K562 (cell line): Measurements from ENCODE around the gene EPN3. TPM values are rescaled to one million over a fixed set of nuclear protein-coding genes. Genes with fewer than 3 reads are reported as not detected.

Experiments
- ATAC-seq: fragments of 200-7000 bp; cut with Tn5 transposase; 3 replicates; pipeline ENCODE4 v1.9.1; 2020; ENCODE audit warnings: moderate library complexity
- BruUV-seq: library from RNA; stranded (reverse); fragments of 400-500 nt; replicated peaks from 2 replicates; lab custom pipeline; 2021; lab: Mats Ljungman, UMichigan
- CTCF ChIA-PET: fragments of 300-600 bp; formaldehyde crosslinking; extraction: SDS; loops from one replicate; lab custom pipeline; 2021; ENCODE audit warnings: low intra/inter-chr PET ratio; lab: Yijun Ruan, JAX
- POLR2A ChIA-PET: fragments of 300-600, 350-650 bp; sonication (Branson Sonifier 250); formaldehyde crosslinking; extraction: SDS; loops from one replicate; lab custom pipeline; 2021; ENCODE audit warnings: antibody characterized with exemption, inconsistent platforms; lab: Yijun Ruan, JAX
- DNase-seq, 4 experiments: peaks; one replicate each; pipeline versions ENCODE4 v3.0.0 to v3.0.0-alpha.2; 2011 to 2018; ENCODE audit warnings: low spot score in 3 of 4, mixed read lengths in 3 of 4; ENCODE audit errors: extremely low read depth in 1 of 4
- FAIRE-seq: peaks from 2 replicates; lab custom pipeline; 2011; peaks lifted over from hg19 to GRCh38; lab: Jason Lieb, UNC
- H2AFZ ChIP-seq: 2 replicates; pipeline ENCODE4 v1.6.0; 2011; ENCODE audit warnings: low read depth, low read length, control low read depth, inconsistent platforms
- H3K27ac ChIP-seq: fragments of 200-600 bp; 3 replicates; pipeline ENCODE4 v1.8.0; 2011; ENCODE audit warnings: low read depth, mild to moderate bottlenecking, control low read depth, inconsistent platforms, low read length, moderate library complexity, mixed read lengths; ENCODE audit errors: extremely low read depth
- H3K27me3 ChIP-seq, 2 experiments: fragments of 300-600 bp in 1 of 2; 2 replicates in 1 of 2; 3 replicates in 1 of 2; pipeline versions ENCODE4 v1.6.0 to v1.8.0; 2011; ENCODE audit warnings: inconsistent platforms in 2 of 2, low read length in 2 of 2, mild to moderate bottlenecking in 1 of 2, mixed read lengths in 1 of 2, moderate library complexity in 1 of 2; ENCODE audit not compliant: control insufficient read depth in 2 of 2, insufficient read depth in 2 of 2
- H3K36me3 ChIP-seq: fragments of 300-600 bp; 3 replicates; pipeline ENCODE4 v1.8.0; 2011; ENCODE audit warnings: mild to moderate bottlenecking, low read length, inconsistent platforms; ENCODE audit not compliant: control insufficient read depth, insufficient read depth
- H3K4me1 ChIP-seq, 2 experiments: fragments of 200-600 bp in 1 of 2; replicated peaks in 1 of 2; 2 replicates in 1 of 2; 3 replicates in 1 of 2; pipeline versions ENCODE4 v1.5.1 to v1.8.0; 2011; ENCODE audit warnings: inconsistent platforms in 2 of 2, low read length in 2 of 2, mild to moderate bottlenecking in 1 of 2, mixed read lengths in 1 of 2, moderate library complexity in 1 of 2; ENCODE audit not compliant: control insufficient read depth in 2 of 2, insufficient read depth in 2 of 2
- H3K4me2 ChIP-seq: 2 replicates; pipeline ENCODE4 v1.6.1; 2011; ENCODE audit warnings: low read length, control low read depth, inconsistent platforms, mixed read lengths; ENCODE audit not compliant: insufficient read depth
- H3K4me3 ChIP-seq: fragments of 200-600 bp; sonication (generic), shearing (Covaris generic); 2 replicates; pipeline ENCODE4 v1.5.1; 2016; ENCODE audit warnings: control low read depth, inconsistent platforms
- H3K79me2 ChIP-seq: fragments of 200-600 bp; 3 replicates; pipeline ENCODE4 v1.8.0; 2011; ENCODE audit warnings: low read length, inconsistent platforms; ENCODE audit not compliant: control insufficient read depth, insufficient read depth
- H3K9ac ChIP-seq, 2 experiments: 2 replicates each; pipeline versions ENCODE4 v1.6.0 to v1.6.1; 2011; ENCODE audit warnings: low read depth in 2 of 2, low read length in 2 of 2, control low read depth in 1 of 2, inconsistent platforms in 1 of 2, mild to moderate bottlenecking in 1 of 2, mixed read lengths in 1 of 2; ENCODE audit not compliant: insufficient read depth in 1 of 2
- H3K9me1 ChIP-seq: one replicate; pipeline ENCODE4 v1.6.0; 2011; ENCODE audit warnings: inconsistent platforms, mild to moderate bottlenecking, low read length, moderate library complexity; ENCODE audit not compliant: control insufficient read depth, insufficient read depth
- H3K9me3 ChIP-seq: replicated peaks from 2 replicates; pipeline ENCODE4 v1.5.1; 2011; ENCODE audit warnings: low read depth, low read length, inconsistent platforms; ENCODE audit not compliant: control insufficient read depth, insufficient read depth
- H4K20me1 ChIP-seq: replicated peaks from 2 replicates; pipeline ENCODE4 v1.6.1; 2011; ENCODE audit warnings: low read length, inconsistent platforms, mixed read lengths; ENCODE audit not compliant: control insufficient read depth, insufficient read depth
- ATF2 ChIP-seq: sonication (generic); formaldehyde crosslinking; IDR thresholded peaks from 2 replicates; pipeline ENCODE4 v1.8.1; 2022; ENCODE audit warnings: missing genetic modification reagents
- ESRRA ChIP-seq: fragments of 450-650 bp; IDR thresholded peaks from 2 replicates; pipeline ENCODE4 v1.6.1; 2014; ENCODE audit warnings: low read depth, mild to moderate bottlenecking, moderate library complexity, borderline replicate concordance
- ETV5 ChIP-seq: sonication (generic); formaldehyde crosslinking; IDR thresholded peaks from 2 replicates; pipeline ENCODE4 v1.4.0; 2020; ENCODE audit warnings: low read depth, mild to moderate bottlenecking, missing genetic modification reagents
- FOXA3 ChIP-seq, 2 experiments: fragments of 450-650 bp in 1 of 2; sonication (generic) in 1 of 2; formaldehyde crosslinking; IDR thresholded peaks in 1 of 2; conservative IDR thresholded peaks in 1 of 2; 2 replicates each; pipeline versions ENCODE4 v1.4.0 to v1.8.0; 2020 to 2022; ENCODE audit warnings: mild to moderate bottlenecking in 2 of 2, missing genetic modification reagents in 1 of 2
- NFE2 ChIP-seq: IDR thresholded peaks from 2 replicates; pipeline ENCODE4 v1.6.1; 2014; ENCODE audit warnings: antibody characterized with exemption, low read depth
- RFX7 ChIP-seq: fragments of 250-450 bp; sonication (Bioruptor Pico); IDR thresholded peaks from 2 replicates; pipeline ENCODE4 v1.5.1; 2021; ENCODE audit warnings: mild to moderate bottlenecking
- SNAPC5 ChIP-seq: fragments of 250-450 bp; sonication (Bioruptor Pico); IDR thresholded peaks from 2 replicates; pipeline ENCODE4 v1.8.0; 2021; ENCODE audit warnings: moderate library complexity, mild to moderate bottlenecking, inconsistent platforms
- ZC3H8 ChIP-seq: fragments of 450-650 bp; IDR thresholded peaks from 2 replicates; pipeline ENCODE4 v1.6.1; 2017
- ZNF175 ChIP-seq: fragments of 200-800 bp; sonication (Bioruptor generic); IDR thresholded peaks from 2 replicates; pipeline ENCODE4 v1.6.1; 2016; ENCODE audit warnings: low read depth, mild to moderate bottlenecking, missing genetic modification characterization, missing compliant biosample characterization
- ZNF253 ChIP-seq: fragments of 250-450 bp; sonication (Bioruptor Pico); conservative IDR thresholded peaks from 2 replicates; pipeline ENCODE4 v1.6.1; 2021; ENCODE audit warnings: mild to moderate bottlenecking
- whole genome bisulfite sequencing: fragments of 100-300 bp; shearing (Covaris generic); methylation state at CpG from one replicate; pipeline ENCODE4 v1.1.6; 2016; ENCODE audit warnings: low coverage, mixed read lengths; ENCODE audit not compliant: insufficient coverage; ENCODE audit errors: missing lambda C conversion rate; 5-methylcytosine and 5-hydroxymethylcytosine counted together
- in situ Hi-C: fragments of 300-500 bp; cut with MboI; formaldehyde crosslinking; loops from 4 replicates; pipeline ENCODE4 v1.15.0; 2018; ENCODE audit warnings: inconsistent platforms, mixed read lengths
- intact Hi-C: fragments of 100-400 bp; cut with micrococcal nuclease; formaldehyde crosslinking; loops from 2 replicates; pipeline ENCODE4 v1.14.2; 2022
- polyA plus RNA-seq, 8 experiments: library from polyadenylated mRNA; depleted of rRNA in 4 of 8; stranded (reverse) in 5 of 8; unstranded in 3 of 8; fragments of >200 nt; fragmentation: Nextera tagmentation in 2 of 8; fragmentation: Illumina TruSeq in 1 of 8; extraction: Ambion mirVana in 2 of 8; extraction: Trizol in 1 of 8; gene quantifications; 2 replicates each; pipeline versions ENCODE4 v1.2.1 to v1.2.3, GENCODE V29; 2011 to 2014; ENCODE audit warnings: inconsistent platforms in 1 of 8, missing spikeins in 1 of 8
- total RNA-seq, 7 experiments: library from RNA; depleted of rRNA in 6 of 7; stranded (reverse); fragments of >200 nt in 6 of 7; fragmentation: Illumina TruSeq in 2 of 7; extraction: Trizol in 2 of 7; gene quantifications; 2 replicates each; pipeline versions ENCODE4 v1.2.1 to v1.2.3, GENCODE V29; 2011 to 2021; ENCODE audit warnings: low replicate concordance in 1 of 7
- TF ChIP-seq, protein P1 (sequence below): fragments of 450-650 bp; IDR thresholded peaks from 2 replicates; pipeline ENCODE4 v1.6.1; 2017; ENCODE audit warnings: antibody characterized with exemption

Gene EPN3
- total and polyA plus RNA-seq, 9 of the 15 experiments (the other 6 are each of a cell fraction or from before 2014, with no cell fraction given) = 0.16 TPM; not detected in 8

DNA sequence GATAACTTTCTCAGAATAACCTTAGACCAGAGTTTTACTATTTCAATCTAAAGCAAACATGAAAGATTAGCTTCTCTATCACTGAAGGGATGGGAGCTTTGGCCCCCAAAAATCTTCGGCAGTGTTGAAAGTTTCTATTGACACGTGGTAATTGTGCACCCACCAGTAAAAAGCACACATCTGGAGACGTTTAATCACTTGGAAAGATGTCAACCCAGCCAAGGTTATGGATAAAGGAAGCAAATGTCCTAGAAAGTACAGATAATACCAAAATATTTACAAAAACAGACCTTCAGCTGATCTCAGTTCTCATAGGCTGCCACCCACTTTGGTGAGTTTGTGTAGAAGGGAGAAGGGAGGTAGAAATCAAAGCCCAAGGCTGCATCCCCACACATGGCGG is 19.0 kb upstream of the EPN3 start:
- Histone ChIP-seq H3K9me1 (no peaks in the 10 kb centered on the region), H3K36me3 (no peaks in the 10 kb centered on the region), H3K9ac (no peak overlapping the region), H3K4me2 (no peak overlapping the region), H3K27me3 (peaks cover 14 to 38% of the 10 kb centered on the region in 2 experiments; a peak in 3 of 5 replicates), H3K79me2 (no peaks in the 10 kb centered on the region), H3K9me3 (no peaks in the 10 kb centered on the region), H3K27ac (no peak overlapping the region), H3K4me3 (no peak overlapping the region)
- intact Hi-C loops (no loop called here), in situ Hi-C loops (no loop called here)
- WGBS = 29% methylated on average over 4 of the region's 4 CpGs
- no peak for ATAC-seq
- POLR2A ChIA-PET = interaction anchor here (0.6 to 0.7 kb wide), 2 partner anchors 12 to 27 kb away, joined by 3 read pairs; no protein-coding TSS in a partner anchor
- no TSS peak for BruUV-seq
- TF ChIP-seq ETV5 (CRISPR knock-in tag) (no peak), SNAPC5 (CRISPR knock-in tag) (no peak), ZNF175 (CRISPR knock-in tag) (no peak), ATF2 (CRISPR knock-in tag) (no peak), ZNF253 (CRISPR knock-in tag) (no peak), NFE2 (no peak), FOXA3 (CRISPR knock-in tag; conservative IDR thresholded peaks at IDR 0.05 in 1 of 2, IDR thresholded peaks at IDR 0.05 in 1 of 2) (no peak), RFX7 (CRISPR knock-in tag) (no peak), ZC3H8 (no peak), ESRRA (no peak)
- TF ChIP-seq, protein P1, sequence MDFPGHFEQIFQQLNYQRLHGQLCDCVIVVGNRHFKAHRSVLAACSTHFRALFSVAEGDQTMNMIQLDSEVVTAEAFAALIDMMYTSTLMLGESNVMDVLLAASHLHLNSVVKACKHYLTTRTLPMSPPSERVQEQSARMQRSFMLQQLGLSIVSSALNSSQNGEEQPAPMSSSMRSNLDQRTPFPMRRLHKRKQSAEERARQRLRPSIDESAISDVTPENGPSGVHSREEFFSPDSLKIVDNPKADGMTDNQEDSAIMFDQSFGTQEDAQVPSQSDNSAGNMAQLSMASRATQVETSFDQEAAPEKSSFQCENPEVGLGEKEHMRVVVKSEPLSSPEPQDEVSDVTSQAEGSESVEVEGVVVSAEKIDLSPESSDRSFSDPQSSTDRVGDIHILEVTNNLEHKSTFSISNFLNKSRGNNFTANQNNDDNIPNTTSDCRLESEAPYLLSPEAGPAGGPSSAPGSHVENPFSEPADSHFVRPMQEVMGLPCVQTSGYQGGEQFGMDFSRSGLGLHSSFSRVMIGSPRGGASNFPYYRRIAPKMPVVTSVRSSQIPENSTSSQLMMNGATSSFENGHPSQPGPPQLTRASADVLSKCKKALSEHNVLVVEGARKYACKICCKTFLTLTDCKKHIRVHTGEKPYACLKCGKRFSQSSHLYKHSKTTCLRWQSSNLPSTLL = no peak
- TF ChIP-seq, all 486 proteins: peak for 0
- H2AFZ ChIP-seq = no peak overlapping the region
- CTCF ChIA-PET = no interaction called here
- DNase-seq = no peak
- FAIRE-seq = no peak
- no peaks in the 10 kb centered on the region for H4K20me1 ChIP-seq
- H3K4me1 ChIP-seq = peaks cover 0 to under 1% of the 10 kb centered on the region in 2 experiments; a peak in 1 of 5 replicates
